HG03135 (cell line): Measurements from ENCODE around the gene TMEM61.
A peak's percentile ranks its signal among the peaks of the same experiment; 100 is the strongest.

Experiments
- ATAC-seq: cut with Tn5 transposase; IDR thresholded peaks from one replicate; pipeline ENCODE4 v1.9.1; 2021; ENCODE audit warnings: mild to moderate bottlenecking, moderate library complexity; ENCODE audit not compliant: unreplicated experiment

TMEM61 gene

DNA sequence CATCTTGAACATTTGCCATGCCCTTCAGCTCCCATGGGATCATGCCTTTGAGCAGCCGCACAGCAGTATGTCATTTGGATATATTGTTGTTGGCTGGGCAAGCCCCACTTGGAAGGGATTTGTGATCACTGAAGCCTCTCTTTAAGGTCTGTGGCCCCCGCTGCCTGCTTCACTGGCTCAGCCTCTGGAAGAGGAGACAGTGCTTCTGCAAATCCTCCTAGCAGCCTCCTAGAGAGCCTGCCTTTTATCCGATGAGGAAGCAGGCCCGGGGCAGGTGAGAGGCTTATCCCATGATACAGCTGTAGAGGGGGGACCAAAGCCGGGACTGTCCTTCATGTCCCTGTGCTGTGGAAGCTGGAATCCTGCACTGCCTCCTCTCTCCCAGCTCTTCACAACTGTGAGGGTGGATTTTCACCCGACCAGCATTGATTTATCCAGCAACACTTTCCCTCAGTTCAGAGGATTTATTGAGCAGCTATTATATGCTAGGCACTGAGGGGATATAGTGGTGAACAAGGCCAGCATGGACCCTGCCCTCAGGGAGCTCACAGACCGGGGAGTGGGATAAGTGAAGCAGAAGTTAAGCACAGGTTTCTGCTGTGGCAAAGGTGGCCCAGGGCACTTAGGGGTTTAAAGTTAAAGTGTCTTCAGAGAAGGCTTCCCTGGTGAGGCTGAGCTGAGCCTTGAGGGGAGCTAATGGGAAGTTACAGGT lies 3.9 kb downstream of the TMEM61 start:
- ATAC-seq, result no peak

DNA sequence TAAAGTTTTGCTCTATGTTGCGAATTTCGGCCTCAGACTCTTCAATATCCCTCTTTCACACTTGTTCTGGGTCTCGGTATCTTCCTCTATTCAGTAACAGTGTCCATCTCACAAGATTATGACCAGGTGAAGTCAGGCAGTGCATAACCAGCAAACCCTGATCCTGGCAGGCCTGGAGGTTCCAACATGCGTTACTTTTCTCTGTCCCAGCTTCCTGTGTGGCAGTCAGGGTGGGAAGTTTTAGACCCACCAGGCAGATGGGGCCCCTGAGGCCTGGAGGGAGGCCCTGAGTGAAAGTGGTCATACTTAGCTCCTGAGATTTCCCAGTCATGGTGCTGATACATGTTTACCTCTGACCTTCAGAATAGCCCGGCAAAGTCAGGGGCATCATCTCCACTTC lies 5.1 kb downstream of the TMEM61 start:
- no peak for ATAC-seq

DNA sequence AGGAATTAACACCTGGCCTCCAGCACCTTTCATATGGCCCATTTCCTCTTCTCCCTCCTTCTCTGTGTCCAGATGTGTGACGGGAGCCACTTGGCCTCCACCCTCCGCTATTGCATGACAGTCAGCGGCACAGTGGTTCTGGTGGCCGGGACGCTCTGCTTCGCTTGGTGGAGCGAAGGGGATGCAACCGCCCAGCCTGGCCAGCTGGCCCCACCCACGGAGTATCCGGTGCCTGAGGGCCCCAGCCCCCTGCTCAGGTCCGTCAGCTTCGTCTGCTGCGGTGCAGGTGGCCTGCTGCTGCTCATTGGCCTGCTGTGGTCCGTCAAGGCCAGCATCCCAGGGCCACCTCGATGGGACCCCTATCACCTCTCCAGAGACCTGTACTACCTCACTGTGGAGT lies 5.6 kb downstream of the TMEM61 start:
- no peak for ATAC-seq

DNA sequence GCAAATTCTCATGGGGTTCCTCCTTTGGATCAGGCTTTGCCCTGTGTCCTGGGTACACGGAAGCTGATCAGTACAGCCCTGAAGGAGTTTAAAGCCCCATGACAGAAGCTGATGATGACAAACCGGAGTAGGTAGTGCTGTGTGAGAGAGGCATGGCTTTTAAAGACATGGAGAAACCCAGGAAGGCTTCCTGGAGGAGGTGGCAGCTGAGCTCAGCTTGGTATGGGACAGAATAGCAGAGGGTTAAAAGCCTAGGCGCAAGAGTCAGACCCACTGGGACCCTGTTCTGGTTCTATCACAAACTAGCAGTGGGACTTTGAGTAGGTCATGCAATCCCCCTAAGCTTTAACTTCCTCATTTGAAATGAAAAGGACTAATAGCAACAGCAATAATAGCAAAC lies 6.1 kb downstream of the TMEM61 start:
- no peak for ATAC-seq

DNA sequence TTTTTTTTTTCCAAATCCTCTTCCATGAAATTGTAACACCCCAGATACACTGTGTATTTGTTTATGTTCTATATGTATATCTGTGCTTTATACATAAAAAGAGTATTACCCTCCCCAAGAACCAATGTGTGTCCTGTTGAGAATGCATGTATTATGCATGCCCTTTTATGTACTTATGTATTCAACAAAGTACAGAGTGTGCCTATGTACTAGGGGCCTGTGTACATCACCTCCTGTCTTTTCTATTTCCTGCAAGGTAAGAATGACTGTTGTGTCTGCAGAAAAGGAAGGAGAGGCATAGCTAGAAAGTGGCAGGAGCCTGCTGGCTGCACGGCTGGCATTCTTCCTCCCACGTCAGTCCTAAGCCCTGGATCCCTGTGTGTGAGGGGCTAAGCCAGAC lies 7.0 kb downstream of the TMEM61 start:
- no peak for ATAC-seq

DNA sequence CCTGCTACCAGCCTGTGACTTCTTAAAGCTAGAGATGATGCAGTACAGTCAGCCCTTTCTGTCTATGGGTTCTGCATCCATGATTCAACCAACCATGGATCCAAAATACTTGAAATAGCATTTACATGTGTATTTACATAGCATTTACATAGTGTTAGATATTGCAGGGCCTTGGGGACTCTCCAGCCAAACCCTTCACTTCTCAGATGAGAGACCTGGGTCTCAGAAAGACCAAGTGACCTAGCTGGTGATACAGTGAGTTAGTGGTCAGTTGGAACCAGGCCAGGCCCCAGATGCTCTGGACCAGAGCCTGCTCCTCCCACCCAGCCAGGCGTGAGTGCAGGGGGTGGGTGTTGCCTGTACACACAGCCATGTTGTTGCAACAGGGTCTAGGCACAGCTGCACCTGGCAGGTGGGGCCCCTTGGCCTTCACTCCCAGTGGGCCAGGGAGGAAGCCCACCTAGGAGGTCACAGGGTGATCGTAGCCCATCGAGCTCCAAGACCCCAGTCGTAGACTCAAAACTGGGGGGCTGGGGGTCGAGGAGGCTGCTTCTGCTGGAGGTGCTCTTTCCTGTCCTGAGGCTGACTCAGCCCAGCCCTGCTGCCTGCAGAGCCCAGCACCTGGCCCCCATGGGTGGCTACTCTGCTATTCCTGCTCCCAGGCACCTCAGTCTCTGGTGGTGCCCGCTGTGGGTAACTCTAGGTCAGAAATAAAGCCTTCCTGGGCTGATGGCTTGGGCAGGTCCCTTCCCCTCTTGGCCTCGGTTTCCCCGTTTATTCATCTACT lies 7.7 kb downstream of the TMEM61 start:
- ATAC-seq, result no peak

DNA sequence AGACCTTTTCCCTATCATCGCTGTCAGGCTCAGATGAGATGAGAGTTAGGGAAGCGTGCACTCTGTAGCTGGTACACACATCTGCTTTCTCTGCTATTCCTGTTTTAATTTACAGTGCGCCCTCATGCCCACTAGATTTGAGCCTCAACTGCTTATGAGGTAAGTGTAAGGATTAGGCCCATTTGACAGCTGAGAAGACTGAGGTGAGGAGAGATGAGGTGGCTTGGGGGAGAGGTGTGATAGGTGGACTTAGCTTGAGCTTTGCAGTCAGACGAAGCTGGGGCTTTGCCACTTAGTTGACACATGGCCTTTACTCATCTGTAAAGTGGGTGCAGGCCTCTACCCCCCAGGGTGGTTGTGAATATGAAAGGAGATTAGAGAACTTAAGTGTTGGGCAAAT lies 8.5 kb downstream of the TMEM61 start:
- no peak for ATAC-seq

DNA sequence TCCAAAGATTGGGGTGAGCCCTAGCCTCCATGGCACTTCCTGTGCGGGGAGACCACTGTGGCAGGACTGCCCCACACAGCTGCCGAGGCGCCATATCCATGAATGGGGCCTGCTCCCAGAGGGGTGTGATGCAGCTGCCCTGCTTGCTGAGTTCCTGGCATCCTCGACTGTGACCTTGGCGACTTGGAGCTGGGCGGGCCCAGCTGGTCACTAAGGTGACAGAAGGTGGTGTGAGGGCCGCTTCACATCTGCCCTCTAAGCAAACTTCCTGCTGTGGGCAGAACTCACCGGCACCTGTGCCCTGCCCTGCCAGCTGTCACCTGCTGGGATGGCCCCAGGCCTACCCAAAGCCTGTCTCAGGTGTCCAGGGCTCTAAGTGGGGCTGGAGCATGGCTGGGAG lies 9.0 kb downstream of the TMEM61 start:
- ATAC-seq, result no peak

DNA sequence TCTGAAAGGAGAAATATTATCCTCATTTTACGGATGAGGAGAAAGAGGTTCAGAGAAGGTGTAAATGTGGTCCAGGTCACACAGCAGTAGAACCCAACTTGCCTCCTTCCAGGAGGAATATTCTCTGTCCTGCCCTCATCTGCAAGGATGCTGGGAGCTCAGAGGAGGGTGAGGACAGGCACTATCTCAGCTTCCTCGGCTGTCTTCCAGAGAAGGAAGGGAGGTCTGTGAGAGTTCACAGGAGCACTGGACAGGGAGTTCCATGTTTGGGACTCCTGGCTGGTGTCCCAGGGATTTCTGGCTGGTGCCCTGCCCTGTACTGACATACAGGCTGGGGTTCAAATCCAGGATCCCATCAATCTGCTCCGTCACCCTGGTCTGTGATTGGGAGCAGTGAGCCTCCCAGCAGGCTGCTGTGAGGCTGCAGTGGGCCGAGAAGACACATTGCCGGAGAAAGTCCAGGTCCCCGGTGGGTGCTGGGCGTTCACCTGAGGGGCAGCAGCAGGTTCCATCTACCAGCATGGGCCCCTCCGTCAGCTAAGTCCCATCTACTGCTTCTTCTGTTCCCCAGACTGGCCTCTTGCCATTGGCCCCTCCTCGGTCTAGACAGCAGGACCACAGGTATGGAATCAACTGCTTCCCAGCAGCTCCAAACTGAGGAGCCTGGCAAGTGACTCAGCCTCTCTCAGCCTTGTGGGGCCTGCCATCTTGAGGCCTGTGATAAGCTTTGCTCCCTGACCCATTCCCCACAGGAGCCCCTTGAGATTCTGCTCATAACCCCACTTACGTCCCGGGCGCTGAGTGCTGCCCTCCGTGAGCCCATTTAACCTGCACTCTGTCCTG lies 9.8 kb downstream of the TMEM61 start:
- no peak for ATAC-seq

DNA sequence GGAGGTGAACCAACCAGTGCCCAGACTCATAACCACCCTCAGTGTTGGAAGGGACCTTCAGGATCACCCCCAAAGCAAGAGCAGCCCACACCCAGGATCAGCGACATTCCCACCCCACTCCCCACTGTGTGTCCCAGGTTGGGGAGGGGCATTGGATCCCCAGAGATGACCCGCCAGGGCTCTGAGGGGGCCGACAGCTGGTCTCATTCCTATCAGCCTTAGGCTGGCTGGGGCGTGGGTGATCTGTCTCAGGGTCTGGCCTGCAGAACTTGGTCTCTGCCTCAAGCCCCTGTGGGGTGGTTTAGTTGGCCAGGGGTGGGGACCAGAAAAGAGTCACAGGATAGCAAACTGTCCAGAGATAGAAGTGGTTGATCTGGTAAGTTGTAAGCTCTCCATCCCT lies 10.5 kb downstream of the TMEM61 start:
- no peak for ATAC-seq

DNA sequence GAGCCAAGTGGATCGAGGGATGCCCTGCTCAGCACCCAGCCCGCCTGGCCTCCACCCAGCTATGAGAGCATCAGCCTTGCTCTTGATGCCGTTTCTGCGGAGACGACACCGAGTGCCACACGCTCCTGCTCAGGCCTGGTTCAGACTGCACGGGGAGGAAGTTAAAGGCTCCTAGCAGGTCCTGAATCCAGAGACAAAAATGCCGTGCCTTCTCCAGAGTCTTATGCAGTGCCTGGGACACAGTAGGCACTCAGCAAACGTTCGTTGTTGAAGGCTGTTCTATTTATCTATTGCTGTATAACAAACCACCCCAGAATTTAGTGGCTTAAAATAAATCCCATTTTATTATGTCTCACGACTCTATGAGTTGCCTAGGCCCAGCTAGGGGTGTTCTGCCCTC lies 11.5 kb downstream of the TMEM61 start:
- ATAC-seq, result no peak

DNA sequence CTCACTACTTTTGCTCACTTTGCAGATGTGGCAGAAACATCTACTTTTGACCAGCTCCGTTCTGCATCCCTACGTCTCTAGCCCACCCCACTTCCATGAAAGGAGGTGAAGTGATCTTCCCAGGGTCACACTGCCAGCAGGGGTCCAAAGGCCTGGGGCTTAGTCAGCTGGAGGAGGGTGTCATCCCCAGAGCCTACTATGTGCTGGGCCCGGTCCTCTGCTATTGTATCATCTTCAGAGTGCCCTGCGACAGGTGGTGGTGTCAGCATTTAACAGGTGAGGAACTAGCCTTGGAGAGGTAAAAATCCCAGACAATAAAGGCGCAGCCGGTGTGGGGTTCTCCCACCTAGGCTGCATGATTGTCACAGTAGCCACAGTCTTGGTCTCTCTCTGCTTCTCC lies 12.7 kb downstream of the TMEM61 start:
- no peak for ATAC-seq

DNA sequence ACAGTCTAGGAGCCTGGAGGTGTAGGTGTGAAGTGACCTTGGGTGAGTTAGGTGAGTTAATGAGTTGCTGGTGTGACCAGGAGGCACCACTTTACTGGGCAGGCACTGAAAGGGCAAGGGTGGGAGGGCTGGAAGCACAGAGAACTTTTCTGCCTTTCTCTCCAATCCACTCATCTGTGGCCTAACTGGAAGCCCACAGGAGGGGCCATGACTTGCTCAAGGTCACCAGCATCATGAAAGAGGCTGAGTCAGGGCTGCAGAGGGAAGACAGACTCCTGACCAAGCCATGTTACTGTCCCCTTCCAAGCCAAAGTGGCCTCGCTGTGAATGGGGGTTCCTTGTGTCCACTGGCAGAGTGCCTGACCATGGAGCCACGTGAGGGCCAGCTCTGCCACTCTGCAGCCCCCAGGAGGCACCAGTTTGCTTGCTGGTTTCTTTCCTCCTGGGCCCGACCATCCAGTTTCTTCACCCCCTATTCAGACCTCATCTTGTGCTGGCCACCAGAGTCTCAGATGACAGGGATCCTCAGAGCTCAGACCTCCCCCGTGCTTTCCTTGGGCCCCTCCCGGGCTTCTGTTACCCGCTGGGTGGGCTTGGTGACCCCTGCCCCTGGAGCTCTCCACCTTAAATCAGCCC lies 14.0 kb downstream of the TMEM61 start:
- no peak for ATAC-seq

DNA sequence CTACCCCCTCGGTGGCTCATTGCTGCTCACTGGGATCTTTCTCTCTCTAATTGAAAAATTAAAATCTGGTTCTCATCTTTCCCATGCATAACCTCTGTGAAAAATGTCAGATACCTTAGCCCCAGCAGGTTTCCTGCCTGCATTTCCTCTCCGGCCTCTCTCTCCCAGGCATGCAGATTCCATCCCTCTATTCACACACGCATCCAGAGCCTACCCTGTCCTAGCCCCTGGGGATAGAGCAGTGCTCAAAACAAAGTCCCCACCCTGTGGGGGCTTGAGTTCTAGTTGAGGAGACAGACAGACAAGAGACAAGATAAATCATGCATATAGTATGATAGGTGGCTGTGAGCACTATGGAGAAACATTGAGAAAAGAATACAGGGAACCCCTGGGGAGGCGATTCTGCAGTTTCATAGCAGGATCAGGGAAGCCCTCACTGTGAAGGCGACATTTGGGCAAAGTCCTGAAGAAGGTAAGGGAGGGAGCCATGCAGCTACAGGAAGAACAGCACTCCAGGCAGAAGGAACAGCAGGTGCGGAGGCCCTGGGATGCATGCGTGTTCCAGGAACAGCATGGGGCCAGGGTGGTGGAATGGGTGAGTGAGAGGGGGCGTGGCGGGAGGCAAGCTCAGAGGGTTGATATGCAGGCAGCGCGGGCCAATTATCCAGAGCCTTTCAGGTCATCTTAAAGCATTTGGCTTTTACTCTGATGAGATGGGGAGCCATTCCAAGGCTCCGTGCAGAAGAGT lies 14.8 kb downstream of the TMEM61 start:
- ATAC-seq, result no peak

DNA sequence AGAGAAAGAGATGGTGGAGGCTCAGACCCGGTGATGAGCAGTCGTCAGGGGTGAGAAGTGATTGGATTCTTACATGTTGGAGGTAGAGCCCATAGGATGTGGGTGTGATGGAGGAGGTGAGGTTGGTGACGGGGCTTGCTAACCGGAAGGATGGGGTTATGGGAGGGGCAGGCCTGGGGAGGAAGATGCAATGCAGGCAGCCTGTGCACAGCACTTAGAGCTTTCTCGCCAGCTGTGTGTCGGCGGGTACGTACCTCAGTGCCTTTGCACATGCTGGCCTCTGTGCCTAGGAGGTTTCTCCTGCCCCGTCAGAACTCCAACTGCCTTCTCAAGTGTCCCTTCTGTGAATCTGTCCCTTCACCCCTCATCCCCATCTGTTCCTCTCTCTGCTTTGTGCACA lies 15.4 kb downstream of the TMEM61 start:
- ATAC-seq, result no peak

DNA sequence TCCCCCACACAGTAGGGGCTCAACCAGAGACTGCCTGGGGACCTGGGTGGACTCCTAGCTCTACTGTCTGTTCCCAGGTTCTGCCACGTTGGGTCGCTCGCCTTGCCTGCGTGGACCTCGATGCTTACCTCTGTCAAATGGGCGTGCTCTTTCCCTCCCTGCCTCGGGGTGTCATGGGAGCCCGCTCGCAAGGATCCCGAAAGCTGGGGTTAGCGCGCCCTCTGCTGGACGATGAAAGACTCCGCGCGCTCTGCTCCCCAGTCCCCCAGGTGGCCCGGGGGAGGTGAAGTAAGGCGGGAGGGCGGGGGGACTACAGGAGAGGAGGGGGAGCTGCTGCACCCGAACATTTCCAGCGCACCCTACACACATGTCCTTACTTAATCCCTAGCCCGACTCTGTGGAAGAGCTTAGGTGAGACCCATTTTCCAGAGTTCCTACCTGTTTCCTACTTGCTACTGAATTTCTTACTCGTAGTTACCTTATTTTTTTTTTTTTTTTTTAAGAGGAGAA lies 16.0 kb downstream of the TMEM61 start:
- ATAC-seq, result peak; percentile 80

DNA sequence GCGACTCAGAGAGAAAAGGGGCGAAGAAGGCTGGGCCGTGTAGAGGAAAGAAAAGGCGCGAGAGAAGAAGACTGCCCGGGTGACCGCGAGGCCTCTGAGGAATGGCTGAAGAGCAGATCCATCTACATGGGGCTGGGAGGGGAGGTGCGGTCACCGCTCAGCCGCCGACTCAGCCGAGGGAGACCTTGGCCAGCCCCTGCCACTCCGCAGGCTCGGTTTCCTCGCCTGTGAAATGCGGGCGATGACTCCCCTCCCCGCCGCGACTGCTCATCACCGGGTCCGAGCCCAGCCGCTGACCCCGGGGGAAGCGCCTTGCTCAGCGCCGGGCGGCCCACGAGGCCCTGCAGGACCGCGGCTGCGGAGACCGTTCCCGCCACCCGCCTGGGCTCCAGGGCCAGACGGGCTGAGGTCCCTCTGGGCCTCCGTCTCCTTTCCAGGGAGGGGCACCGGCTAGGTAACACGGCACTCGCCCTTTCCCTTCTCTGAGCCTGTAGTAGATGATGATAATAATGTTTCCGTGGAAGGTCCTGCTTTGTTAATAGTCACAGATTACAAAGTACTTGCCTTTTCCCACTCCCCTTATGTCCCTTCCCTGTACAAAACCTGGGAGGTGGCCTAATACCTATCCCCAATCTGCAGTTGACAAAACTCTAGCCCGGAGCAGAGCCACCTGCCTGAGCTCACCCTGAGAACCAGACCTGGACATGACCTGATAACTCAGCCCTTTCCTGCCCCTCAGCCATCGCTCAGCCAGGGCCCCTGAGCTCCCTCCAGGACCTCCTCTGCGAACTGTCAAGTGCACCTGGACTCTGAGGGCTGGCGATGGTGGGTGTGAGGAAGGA lies 16.7 kb downstream of the TMEM61 start:
- no peak for ATAC-seq

DNA sequence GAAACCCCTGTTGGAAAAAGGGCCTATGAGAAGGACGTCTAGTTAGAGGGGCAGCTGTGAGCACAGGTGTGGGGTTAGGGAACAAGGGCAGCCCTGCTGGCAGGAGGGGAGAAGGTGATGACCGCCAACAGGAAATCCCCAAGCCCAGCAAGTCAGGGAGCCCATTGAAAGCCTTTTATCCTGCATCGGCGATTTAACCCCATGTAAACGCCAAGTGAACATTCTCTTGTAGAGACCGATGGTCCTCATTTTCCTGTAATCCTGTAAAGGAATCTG lies 17.2 kb downstream of the TMEM61 start:
- ATAC-seq, result no peak

DNA sequence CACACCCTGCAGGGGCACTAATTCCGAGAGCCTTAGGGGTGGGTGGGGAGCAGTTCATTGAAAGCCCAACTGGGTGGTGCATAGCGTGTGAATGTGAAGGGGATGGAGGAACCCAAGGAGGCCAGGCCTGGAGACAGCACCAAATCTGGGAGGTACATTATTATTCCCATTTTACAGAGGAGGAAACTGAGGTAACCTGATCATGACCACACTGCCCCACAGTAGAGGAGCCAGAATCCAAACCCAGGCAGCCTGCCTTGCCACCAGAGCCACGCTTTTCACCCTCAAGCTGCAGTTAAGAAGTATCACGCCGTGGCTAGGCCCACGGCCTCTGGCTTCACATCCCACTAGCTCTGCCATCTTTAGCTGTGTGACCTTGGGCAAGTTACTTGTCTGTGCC lies 17.7 kb downstream of the TMEM61 start:
- no peak for ATAC-seq

DNA sequence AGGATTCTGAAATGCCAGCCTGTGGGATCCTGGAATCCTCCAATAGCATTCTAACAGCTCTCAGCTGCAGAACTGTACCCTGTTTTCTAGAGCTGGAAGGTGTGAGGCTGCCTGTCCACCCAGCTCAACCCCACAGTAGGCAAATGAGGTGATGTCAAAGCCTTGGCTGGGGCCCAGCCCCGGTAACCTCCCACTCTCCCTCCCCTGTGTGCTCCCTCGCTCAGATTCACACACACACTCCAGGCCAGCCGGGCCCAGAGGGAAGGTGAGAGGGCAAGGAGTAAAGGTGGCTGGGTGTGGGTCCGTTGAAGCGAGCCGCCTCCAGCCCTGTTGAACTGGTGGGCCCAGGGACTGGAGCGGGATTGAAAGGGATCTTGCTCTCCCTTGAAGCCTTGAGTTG lies 18.2 kb downstream of the TMEM61 start, which contains the start of gene BSND:
Gene BSND (plus strand): TSS at position 257 of the 400 bp plus-strand sequence. CDS start 254 bp downstream, outside the sequence.
- no peak for ATAC-seq
